Measurements from ENCODE around the gene HOXB1.
"Not testable (repeated sequence)": the region's sequence is repeated elsewhere in the genome, so short reads cannot be mapped to it uniquely, and the experiment has no call there.

The HOXB1 gene

GRCh38 chr17:48543107-48543853, 12.5 kb upstream of the HOXB1 start:
- DNase-seq (ENCODE audit: low read depth in 2 of 2), result peak in 1 of 2 donors; percentile 50

- no peak for DNase-seq (ENCODE audit: low read depth in 2 of 2)
Observed at GRCh38 chr17:48542698-48543106, 11.9 kb upstream of the HOXB1 start.

DNA sequence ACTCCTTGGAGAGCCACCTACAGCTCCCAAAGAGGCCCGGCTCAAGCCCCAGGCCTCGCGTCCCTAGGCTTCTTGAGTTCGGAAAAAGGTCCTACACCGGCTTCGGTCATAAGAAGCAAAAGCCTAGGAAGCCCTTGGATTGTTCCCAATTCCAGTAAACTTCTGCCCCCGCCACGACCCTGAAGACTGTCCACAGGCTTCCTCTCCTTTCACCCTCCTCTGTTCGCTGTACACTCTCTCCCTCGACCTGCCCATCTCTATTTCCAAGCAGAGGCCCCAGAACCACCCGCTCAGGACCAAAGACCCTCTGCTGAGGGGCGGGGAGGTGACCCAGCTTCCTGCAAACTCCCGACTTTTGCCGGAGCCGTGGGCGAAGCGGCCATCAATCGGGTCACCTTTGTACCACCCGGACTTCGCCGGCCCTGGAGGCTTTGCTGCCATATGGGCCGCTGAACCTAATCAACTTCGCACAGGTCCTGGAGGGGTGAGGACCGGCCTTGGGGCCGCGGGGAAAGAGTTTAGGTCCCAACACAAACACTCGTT, 11.4 kb upstream of the HOXB1 start:
- DNase-seq (ENCODE audit: low read depth in 2 of 2), result peak in 1 of 2 donors; percentile 16

DNA sequence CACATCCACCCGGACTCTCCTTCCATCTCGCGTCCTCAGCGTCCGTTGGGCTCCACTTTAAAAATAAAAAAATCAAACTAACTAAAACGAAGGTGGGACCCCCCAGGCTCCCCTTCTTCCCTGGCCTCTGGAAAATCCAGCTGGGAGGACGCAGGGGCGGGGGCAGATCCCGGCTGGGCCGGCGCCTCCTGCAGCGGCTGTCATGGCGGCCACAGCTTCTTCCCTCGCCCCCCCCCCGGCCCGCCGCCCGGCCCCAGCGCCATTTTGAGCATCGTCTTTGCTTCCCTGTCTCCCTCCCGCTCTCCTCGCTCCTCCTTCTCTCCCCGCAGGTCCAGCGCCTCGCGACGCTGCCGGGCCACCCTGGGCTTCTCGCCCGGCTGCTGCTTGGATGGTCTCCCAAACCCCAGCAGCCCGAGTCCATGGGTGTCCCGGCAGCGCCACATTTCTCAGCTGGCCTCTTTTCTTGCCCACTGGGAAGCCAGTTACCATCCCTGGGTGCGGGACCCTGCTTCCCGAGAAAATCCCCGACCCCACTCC, 10.8 kb upstream of the HOXB1 start:
- peak in 1 of 2 donors; percentile 29 for DNase-seq (ENCODE audit: low read depth in 2 of 2)

DNA sequence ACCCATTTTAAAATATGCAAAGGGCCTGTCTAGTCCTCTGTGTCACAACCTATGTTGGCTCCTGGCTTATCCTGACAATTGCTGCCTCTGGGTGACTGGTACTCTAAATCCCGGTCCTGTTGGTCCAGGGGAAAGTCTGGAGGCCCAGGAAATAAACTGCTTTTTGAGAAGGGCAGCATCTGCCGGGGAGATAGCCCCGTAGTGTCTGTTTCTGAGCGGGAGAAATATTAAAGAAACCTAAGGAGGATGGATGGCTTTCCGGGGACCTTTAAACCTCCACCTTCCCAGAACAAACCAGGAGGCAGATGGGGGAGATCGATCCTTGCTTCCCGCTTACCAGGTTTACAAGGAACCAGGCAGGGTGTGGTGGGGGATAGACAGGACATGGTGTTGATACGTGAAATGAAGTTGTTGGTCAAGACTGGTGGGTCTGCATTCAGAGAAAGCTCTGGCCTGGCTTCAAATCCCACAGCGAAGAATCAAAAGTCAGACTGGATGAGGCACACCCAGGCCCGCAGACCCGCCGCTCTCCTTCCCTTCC, 10.3 kb upstream of the HOXB1 start:
- DNase-seq (ENCODE audit: low read depth in 2 of 2), result no peak

GRCh38 chr17:48540213-48540612, 9.4 kb upstream of the HOXB1 start:
- DNase-seq (ENCODE audit: low read depth in 2 of 2), result no peak

- no peak for DNase-seq (ENCODE audit: low read depth in 2 of 2)
Observed at GRCh38 chr17:48539177-48539576, 8.4 kb upstream of the HOXB1 start.

DNA sequence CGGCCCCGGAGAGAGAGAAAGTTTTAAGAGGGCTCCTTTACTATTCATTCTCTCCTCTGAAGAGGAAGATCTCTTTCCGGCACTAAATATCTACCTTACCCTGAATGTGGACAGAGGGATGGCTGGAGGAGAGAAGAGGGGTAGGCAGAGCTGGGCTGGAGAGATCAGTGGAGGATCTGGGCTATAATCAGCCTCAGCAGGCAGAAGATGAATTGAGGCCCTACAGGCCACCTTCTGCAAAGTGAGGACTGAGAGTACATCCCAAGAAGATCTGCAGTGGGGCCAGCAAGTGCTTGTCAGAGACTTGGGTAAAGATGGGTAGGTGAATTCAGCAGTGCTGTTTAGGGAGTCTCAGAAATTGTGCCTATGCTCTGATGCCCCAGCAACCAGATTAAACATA, 6.5 kb upstream of the HOXB1 start:
- DNase-seq (ENCODE audit: low read depth in 2 of 2), result no peak

GRCh38 chr17:48535793-48536559, 5.2 kb upstream of the HOXB1 start:
- not testable (repeated sequence) for DNase-seq (ENCODE audit: low read depth in 2 of 2)

DNA sequence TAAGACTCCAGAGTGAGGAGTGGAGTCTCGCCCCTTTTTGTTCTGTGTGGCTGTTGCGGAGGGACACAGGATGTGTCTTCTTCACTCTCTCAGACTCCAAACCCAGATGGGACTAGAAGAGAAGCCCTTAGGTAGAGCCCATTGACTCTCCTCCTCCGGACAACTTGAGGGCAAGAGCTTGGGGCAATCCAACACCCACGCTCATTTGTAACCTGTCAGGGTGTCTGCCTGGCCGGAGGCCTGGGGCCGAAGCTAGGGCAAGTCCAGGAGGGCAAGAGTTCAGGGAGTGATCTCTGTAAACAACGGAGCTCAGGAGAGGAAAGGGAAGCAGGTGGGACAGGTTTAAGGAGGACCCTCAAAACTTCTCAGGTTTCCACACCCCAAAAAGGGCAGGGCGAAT, 1.4 kb upstream of the HOXB1 start:
- no peak for DNase-seq (ENCODE audit: low read depth in 2 of 2)

GRCh38 chr17:48530208-48530886, 464 bp downstream of the HOXB1 start:
- DNase-seq (ENCODE audit: low read depth in 2 of 2), result no peak

GRCh38 chr17:48529683-48530009, 1.2 kb downstream of the HOXB1 start:
- DNase-seq (ENCODE audit: low read depth in 2 of 2), result no peak

GRCh38 chr17:48528936-48529682, 1.7 kb downstream of the HOXB1 start:
- no peak for DNase-seq (ENCODE audit: low read depth in 2 of 2)

DNA sequence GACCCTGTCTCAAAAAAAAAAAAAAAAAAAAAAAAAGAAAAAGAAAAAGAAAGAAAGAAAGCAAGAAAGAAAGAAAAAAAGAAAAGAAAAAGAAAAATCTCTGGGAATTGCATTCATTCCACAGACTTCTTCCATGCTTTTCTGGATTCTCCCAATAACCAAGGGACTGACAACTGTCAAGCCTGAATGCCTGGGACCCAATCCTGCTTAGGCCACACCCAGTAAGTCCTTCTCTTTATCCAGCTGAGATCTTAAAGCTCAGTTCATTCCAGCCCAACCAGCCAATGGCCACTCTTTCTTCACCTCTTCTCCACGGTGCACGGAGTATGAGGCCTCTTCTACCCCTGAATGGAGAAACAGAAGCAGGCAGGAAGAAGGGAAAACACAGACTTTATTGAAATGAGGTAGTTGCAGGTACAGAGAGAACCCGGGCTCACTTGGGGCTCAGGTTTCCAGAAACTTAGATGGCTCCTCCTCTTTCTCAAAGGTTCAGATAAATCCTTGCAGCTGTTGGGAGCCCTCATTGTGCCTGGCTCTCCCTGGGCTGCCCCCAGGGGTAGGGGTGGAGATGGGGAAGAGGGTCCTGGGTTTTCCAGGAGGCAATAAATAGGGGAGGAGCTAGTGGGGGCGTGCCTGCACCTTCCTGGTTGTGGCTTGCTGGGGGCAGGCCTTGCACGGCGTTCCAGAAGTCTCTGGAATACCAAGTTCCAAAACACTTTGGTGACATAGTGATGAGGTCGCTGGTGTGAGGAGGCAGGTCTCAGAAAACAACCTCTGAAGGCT, 2.5 kb downstream of the HOXB1 start:
- DNase-seq (ENCODE audit: low read depth in 2 of 2), result no peak

GRCh38 chr17:48527547-48527932, 3.3 kb downstream of the HOXB1 start:
- no peak for DNase-seq (ENCODE audit: low read depth in 2 of 2)

- no peak for DNase-seq (ENCODE audit: low read depth in 2 of 2)
Observed at GRCh38 chr17:48526608-48527546, 3.9 kb downstream of the HOXB1 start.

GRCh38 chr17:48523010-48523409, 7.8 kb downstream of the HOXB1 start:
- DNase-seq (ENCODE audit: low read depth in 2 of 2), result no peak

- DNase-seq (ENCODE audit: low read depth in 2 of 2), result no peak
Observed at GRCh38 chr17:48522031-48522653, 8.7 kb downstream of the HOXB1 start.

DNA sequence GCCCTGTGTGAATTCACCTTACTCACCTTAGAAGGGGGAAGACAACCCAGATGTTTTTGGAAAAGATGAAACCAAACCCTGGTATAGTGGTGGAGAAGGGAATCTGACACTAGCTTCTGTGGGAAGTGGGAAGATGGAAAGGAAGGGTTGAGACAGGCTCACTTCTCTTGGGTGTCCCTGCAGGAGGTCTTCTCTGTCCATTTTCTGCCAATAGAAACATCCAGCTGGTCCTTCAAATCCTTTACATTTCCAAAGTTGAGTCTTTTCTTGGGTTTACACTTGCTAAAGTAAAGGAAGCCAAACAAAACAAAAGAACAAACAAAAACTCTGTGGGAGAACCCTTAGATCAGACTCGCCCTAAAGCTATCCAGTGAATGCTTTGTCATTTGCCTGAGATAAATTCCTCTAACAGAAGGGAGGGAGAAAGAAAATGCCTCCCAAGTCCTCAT, 10.2 kb downstream of the HOXB1 start:
- no peak for DNase-seq (ENCODE audit: low read depth in 2 of 2)

Data from activated CD4-positive, alpha-beta T cell treated with anti-CD3 and anti-CD28 coated beads for 24 hours (primary cell).